Retinal pigment epithelial cell (primary cell): ENCODE data around the gene PSAP.
"Not testable (repeated sequence)": the region's sequence is repeated elsewhere in the genome, so short reads cannot be mapped to it uniquely, and the experiment has no call there.

Source experiments
- DNase-seq: peaks from one replicate; pipeline ENCODE4 v3.0.0-alpha.2; 2010; ENCODE audit warnings: low read depth
- H3K4me3 ChIP-seq: 2 replicates; pipeline ENCODE4 v1.5.1; 2011; ENCODE audit warnings: mild to moderate bottlenecking, low read length, control low read depth, moderate library complexity
- CTCF ChIP-seq: conservative IDR thresholded peaks from 2 replicates; pipeline ENCODE4 v1.5.1; 2011; ENCODE audit warnings: low read depth, low read length, control low read depth, inconsistent platforms

Gene PSAP

DNA sequence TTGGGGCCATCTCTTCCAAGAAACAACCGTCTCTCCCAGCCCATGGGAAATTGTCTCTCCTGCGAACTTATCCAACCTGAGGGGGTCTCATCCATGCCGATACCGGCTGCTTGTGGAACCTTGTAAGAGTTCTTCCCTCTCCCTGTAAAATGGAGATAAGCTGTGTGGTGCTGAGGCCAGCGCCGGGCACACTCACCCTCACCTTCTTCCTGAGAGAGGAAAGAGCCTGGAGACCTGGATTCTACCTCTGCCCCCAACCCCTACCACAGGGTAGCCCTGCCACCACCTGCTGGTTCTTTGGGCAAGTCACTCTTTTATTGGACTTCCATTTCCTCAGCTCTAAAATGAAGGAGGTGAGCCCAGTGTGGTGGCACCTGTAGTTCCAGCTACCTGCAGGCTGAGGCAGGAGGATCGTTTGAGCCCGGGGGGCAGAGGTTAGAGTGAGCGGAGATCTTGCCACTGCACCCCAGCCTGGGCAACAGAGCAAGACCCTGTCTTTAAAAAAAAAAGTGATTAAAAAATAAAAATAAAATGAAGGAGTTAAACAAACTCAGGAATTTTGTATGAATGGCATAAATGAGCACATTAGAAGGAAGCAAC is 38.4 kb upstream of the PSAP start:
- H3K4me3 ChIP-seq: peak overlapping the region; percentile 68
- TF ChIP-seq CTCF: peak; percentile 29
- no peak for DNase-seq

- peak overlapping the region; percentile 68 for H3K4me3 ChIP-seq
- peak; percentile 61 for DNase-seq
- no peak for TF ChIP-seq CTCF
These were observed 37.8 kb upstream of the PSAP start for GRCh38 chr10:71888623-71889387.

- peak overlapping the region; percentile 68 for H3K4me3 ChIP-seq
- DNase-seq: no peak
These were observed 37.2 kb upstream of the PSAP start for GRCh38 chr10:71888248-71888622.

DNA sequence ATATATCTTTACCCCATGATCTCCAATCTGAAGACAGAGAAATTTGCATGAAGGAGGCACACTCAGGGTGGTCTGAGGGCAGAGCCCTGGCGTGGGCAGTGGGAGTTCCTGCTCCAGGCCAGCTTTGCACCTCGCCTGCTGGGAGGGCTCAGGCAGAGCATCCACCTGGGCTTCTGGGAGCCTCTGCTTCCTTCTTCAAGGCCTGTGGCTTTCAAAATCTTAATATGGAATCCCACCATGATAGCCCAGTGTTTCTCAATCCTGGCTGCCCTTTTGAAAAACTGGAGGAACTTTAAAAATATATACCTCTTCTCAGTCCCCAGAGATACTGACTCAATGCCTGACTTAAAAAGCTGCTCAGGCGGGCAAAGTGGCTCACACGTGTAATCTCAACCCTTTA is 36.7 kb upstream of the PSAP start:
- TF ChIP-seq CTCF: no peak
- H3K4me3 ChIP-seq: no peak overlapping the region
- DNase-seq: no peak

More at GRCh38 chr10:71888248-71888622, 37.2 kb upstream of the PSAP start:
- no peak for TF ChIP-seq CTCF

DNA sequence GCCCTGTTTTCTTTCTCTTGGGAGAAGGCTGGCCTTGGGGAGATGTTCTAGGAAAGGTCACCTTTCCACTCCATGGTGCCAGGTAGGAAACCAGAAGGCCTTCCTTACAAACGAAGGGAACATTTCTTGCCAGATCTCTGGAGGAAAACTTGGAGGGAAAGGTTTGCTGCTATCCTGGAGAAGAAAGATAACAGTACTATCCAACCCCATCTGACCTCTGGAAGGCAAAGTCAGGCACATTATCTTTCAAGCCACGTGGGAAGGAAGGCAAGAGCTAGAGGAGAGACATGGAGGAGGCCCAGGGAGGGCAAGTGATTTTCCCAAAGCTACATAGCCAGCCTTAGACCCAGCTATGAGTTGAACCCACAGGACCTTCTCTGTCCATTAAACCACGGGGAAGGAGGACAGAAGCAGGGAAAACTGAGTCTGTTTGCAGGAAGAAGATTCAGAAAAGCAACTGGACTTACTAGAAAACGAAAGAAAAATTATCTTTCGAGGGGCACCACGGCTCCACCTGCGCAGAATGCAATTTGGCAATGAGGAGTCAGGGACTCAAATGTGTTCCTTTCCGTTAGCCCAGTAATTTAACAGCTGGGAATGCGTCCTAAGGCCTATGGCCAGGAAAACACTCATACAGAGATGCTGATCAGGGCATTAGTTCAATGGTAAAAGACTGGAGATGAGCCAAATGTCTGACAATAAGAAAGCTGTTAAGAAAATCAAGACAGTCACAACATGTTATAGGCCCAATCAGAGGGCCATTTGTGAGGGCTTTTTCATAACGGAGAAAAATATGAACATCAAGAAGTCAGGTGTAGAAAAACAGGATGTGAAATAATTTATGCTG is 32.0 kb upstream of the PSAP start:
- no peak for DNase-seq
- H3K4me3 ChIP-seq: no peak overlapping the region
- TF ChIP-seq CTCF: no peak

DNA sequence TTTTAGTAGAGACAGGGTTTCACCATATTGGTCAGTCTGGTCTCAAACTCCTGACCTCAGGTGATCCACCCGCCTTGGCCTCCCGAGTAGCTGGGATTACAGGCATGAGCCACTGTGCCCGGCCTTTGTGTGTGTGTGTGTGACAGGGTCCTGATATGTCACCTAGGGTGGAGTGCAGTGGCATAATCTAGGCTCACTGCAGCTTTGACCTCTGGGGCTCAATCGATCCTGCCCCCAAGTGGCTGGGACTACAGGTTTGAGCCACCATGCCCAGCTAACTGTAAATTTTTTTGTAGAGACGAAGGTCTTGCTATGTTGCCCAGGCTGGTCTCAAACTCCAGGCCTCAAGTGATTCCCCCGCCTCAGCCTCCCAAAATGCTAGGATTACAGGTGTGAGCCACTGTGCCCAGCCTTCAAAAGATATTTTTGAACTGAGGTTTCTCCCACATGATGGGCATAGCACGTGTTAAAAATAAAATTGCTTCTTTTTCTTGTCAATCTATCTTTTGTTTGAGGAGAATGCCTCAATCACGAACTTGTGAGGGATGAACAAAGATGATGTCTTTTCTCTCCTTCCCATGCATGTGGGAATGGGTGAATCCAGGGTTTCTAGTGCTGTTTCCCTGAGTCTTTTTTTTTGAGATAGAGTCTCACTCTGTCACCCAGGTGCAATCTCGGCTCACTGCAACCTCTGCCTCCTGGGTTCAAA is 30.8 kb upstream of the PSAP start:
- H3K4me3 ChIP-seq: no peak overlapping the region
- no peak for DNase-seq
- TF ChIP-seq CTCF: no peak

DNA sequence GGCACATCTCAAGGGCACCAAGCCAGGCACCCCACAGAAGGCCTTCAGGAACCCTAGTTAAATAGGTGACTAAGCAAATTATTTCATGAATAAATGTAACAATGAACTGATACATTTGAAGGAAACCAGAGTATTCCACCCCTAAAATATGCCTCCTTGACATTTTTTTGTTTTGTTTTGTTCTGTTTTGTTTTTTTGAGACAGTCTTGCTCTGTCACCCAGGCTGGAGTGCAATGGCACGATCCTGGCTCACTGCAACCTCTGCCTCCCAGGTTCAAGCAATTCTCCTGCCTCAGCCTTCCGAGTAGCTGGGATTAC is 30.2 kb upstream of the PSAP start:
- not testable (repeated sequence) for H3K4me3 ChIP-seq, DNase-seq
